HG02943 (cell line): ENCODE results near the gene RTCB.

ENCODE experiments used
- ATAC-seq: cut with Tn5 transposase; IDR thresholded peaks from one replicate; pipeline ENCODE4 v1.9.1; 2021; ENCODE audit warnings: mild to moderate bottlenecking, low read depth, moderate library complexity; ENCODE audit not compliant: unreplicated experiment

Gene RTCB

DNA sequence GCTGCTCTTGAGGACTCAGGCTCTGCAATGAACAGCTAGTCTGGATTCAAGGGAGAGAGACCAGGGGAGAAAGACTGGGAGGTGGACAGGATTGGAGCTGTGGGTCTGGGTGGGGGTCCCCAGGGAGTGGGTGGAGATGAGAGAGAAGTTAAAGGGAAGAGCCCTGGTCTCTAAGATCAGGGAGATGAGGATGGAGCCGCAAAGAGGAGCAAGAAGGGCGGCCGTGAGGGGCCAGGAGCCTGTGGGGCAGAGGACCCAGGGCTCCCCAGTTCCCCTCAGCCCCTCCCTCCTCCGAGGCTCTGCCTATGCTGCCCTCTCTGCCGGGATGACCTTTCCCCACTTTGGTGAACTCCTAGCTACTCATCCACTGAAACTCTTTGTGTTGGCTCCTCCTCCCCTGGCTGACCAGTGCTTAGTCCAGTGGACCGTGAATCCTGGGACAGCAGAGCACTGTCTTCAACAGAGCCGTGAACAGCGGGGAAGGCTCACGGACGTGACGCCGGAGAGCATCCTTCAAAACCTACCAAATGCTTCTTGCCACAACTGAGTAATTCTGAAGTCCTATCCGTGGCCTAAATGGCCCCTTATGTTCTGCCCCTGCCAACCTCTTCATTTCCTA lies 70.8 kb downstream of the RTCB start:
- ATAC-seq, result no peak

DNA sequence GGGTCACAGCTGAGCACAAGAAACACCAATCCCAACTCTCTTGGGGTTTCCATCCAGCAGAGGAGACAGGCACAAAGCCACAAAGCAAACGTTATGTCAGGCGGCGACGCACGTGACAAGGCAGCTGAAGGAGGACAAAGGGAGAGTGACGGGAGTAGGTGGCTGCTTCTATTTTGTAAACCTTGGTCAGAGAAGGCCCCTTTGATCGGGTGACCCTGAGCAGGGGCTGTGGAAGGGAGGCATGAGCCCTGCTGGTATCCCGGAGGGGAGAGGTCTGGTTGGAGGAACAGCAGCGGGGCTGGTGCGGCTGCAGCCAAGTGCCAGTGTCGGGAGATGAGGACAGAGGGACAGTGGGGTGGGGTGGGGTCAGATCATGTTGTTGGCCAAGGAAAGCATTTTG lies 71.6 kb downstream of the RTCB start:
- no peak for ATAC-seq

- no peak for ATAC-seq
These were observed 72.6 kb downstream of the RTCB start for GRCh38 chr22:32339190-32340012.

DNA sequence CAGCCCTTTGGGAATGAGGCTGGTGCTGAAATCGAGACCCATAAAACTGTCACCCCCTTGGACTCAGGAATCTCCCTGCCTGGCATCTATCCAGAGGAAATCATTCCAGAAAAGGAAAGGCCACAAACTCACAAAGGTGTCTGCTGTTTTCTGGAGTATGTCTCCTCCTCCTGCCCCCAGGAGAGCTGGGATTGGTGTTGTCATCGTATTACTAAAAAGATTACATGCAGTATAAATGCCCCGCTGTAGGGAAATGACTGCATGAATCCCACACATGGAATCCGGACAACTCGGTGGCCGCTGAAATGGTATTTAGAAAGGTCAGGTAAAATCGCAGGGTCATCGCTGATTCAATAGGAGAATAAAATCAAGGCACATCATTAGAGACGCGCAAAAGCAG lies 73.3 kb downstream of the RTCB start:
- no peak for ATAC-seq
